HL-60 (cell line): Measurements from ENCODE around the gene POLDIP3.

ENCODE experiments used
- DNase-seq, 2 experiments: peaks; one replicate each; pipeline ENCODE4 v3.0.0-alpha.2; 2010 to 2020; ENCODE audit warnings: low read depth in 1 of 2, low spot score in 1 of 2
- H3K27ac ChIP-seq: fragments of 250-450 bp; sonication (Bioruptor Pico); replicated peaks from 2 replicates; pipeline ENCODE4 v1.5.1; 2020; ENCODE audit warnings: mild to moderate bottlenecking, moderate library complexity
- H3K27me3 ChIP-seq: fragments of 250-450 bp; sonication (Bioruptor Pico); 2 replicates; pipeline ENCODE4 v1.5.1; 2021; ENCODE audit warnings: mild to moderate bottlenecking, moderate library complexity; ENCODE audit not compliant: insufficient read depth, poor library complexity, severe bottlenecking
- H3K4me3 ChIP-seq: replicated peaks from 2 replicates; pipeline ENCODE4 v1.5.1; 2011; ENCODE audit warnings: mild to moderate bottlenecking, control low read depth, low read length; ENCODE audit not compliant: insufficient read depth
- GABPA ChIP-seq: IDR thresholded peaks from 2 replicates; pipeline ENCODE4 v1.6.1; 2012; ENCODE audit warnings: low read depth
- POLR2AphosphoS5 ChIP-seq: IDR thresholded peaks from 2 replicates; pipeline ENCODE4 v1.6.1; 2012; ENCODE audit warnings: low read depth
- SPI1 ChIP-seq: IDR thresholded peaks from 2 replicates; pipeline ENCODE4 v1.6.1; 2012; ENCODE audit warnings: low read depth, mild to moderate bottlenecking, borderline replicate concordance
- TF ChIP-seq, protein P1 (sequence below): IDR thresholded peaks from 2 replicates; pipeline ENCODE4 v1.6.1; 2012; ENCODE audit warnings: low read depth; ENCODE audit not compliant: insufficient replicate concordance
- TF ChIP-seq, protein P2 (sequence below): IDR thresholded peaks from one replicate; pipeline ENCODE4 v1.5.1; 2011; ENCODE audit warnings: low read length, control low read depth, inconsistent platforms; ENCODE audit not compliant: insufficient read depth

The POLDIP3 gene

DNA sequence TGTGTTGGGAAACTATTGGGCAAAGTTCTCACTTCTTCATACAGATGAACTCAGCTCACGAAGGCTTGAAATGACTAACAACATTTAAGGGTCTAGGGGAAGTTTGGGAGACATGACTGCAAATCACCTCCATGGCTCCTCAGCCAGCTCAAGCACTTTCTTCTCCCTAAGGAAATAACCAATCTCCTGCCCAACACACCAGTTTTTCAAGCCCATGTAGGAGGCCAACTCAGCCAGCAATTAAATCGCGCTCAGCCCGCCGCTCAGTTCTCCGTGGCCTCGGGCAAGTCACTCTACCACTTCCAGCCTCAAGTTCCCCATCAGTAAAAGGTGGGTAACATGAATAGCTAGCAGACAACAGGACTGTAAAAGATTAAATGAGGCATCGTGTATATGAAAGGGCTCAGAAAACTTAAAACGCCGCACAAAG lies 796 bp downstream of the POLDIP3 start:
- peak in 1 of 2 experiments; percentile 44 for DNase-seq
- Histone ChIP-seq H3K27me3 (no peaks in the 10 kb centered on the region), H3K4me3 (peak overlapping the region; percentile 69), H3K27ac (peak overlapping the region; percentile 99)
- TF ChIP-seq, protein P1, sequence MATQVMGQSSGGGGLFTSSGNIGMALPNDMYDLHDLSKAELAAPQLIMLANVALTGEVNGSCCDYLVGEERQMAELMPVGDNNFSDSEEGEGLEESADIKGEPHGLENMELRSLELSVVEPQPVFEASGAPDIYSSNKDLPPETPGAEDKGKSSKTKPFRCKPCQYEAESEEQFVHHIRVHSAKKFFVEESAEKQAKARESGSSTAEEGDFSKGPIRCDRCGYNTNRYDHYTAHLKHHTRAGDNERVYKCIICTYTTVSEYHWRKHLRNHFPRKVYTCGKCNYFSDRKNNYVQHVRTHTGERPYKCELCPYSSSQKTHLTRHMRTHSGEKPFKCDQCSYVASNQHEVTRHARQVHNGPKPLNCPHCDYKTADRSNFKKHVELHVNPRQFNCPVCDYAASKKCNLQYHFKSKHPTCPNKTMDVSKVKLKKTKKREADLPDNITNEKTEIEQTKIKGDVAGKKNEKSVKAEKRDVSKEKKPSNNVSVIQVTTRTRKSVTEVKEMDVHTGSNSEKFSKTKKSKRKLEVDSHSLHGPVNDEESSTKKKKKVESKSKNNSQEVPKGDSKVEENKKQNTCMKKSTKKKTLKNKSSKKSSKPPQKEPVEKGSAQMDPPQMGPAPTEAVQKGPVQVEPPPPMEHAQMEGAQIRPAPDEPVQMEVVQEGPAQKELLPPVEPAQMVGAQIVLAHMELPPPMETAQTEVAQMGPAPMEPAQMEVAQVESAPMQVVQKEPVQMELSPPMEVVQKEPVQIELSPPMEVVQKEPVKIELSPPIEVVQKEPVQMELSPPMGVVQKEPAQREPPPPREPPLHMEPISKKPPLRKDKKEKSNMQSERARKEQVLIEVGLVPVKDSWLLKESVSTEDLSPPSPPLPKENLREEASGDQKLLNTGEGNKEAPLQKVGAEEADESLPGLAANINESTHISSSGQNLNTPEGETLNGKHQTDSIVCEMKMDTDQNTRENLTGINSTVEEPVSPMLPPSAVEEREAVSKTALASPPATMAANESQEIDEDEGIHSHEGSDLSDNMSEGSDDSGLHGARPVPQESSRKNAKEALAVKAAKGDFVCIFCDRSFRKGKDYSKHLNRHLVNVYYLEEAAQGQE, result no peak
- no peak for TF ChIP-seq SPI1
- no peak for TF ChIP-seq POLR2AphosphoS5
- no peak for TF ChIP-seq GABPA
- TF ChIP-seq, protein P2, sequence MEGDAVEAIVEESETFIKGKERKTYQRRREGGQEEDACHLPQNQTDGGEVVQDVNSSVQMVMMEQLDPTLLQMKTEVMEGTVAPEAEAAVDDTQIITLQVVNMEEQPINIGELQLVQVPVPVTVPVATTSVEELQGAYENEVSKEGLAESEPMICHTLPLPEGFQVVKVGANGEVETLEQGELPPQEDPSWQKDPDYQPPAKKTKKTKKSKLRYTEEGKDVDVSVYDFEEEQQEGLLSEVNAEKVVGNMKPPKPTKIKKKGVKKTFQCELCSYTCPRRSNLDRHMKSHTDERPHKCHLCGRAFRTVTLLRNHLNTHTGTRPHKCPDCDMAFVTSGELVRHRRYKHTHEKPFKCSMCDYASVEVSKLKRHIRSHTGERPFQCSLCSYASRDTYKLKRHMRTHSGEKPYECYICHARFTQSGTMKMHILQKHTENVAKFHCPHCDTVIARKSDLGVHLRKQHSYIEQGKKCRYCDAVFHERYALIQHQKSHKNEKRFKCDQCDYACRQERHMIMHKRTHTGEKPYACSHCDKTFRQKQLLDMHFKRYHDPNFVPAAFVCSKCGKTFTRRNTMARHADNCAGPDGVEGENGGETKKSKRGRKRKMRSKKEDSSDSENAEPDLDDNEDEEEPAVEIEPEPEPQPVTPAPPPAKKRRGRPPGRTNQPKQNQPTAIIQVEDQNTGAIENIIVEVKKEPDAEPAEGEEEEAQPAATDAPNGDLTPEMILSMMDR, result no peak

DNA sequence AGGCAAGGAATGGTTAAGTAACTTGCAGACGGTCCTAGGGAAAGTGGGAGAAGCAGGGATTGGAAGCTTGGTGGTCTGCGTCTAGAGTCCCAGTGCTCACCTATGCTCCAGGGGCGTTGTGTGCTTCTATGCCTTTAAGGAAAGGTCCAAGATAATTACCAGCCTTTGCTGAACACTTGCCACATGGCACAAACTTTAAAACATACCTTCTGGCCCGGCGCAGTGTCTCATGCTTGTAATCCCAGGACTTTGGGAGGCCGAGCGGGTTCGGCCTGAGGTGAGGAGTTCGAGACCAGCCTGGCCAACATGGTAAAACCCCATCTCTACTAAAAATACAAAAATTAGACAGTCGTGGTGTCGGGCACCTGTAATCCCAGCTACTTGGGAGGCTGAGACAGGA lies 2.3 kb downstream of the POLDIP3 start:
- Histone ChIP-seq H3K27ac (no peak overlapping the region), H3K4me3 (no peak overlapping the region), H3K27me3 (no peaks in the 10 kb centered on the region)
- no peak for DNase-seq
- no peak for TF ChIP-seq POLR2AphosphoS5
- TF ChIP-seq, protein P2, result no peak
- TF ChIP-seq SPI1, result no peak
- TF ChIP-seq, protein P1, result no peak
- TF ChIP-seq GABPA, result no peak

DNA sequence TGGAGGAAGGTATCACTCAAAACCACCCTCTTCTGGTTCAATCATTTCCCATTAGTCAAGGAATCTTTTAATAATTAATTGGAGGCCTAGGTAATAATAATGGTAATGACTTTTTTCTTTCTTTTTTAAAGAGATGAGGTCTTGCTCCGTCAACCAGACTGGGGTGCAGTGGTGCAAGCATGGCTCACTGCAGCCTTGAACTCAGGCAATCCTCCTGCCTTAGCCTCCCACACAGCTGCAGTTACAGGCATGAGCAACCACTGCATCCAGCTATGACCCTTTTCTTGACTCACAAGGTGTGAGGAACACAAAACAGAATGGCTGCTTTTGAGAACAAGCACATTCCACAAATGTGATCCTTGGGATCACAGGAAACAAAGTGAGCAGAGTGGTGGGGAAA lies 3.6 kb downstream of the POLDIP3 start:
- Histone ChIP-seq H3K27ac (no peak overlapping the region; the same call in 1 of the 2 replicates), H3K27me3 (no peaks in the 10 kb centered on the region), H3K4me3 (no peak overlapping the region)
- DNase-seq, result no peak
- TF ChIP-seq, protein P1, result no peak
- TF ChIP-seq POLR2AphosphoS5, result no peak
- no peak for TF ChIP-seq SPI1
- TF ChIP-seq, protein P2, result no peak
- TF ChIP-seq GABPA, result no peak
